Subcutaneous abdominal adipose tissue (tissue), 5 donors: Measurements from ENCODE around the gene DUSP7.
A peak's percentile ranks its signal among the peaks of the same experiment; 100 is the strongest.

Source experiments
- H3K27ac ChIP-seq: one replicate; pipeline ENCODE4 v1.7.0; 2013; ENCODE audit warnings: low read depth, mild to moderate bottlenecking, inconsistent platforms, low read length, moderate library complexity
- H3K27me3 ChIP-seq, 5 donors: one replicate each; pipeline ENCODE4 v1.7.0; 2013; ENCODE audit warnings: low read length in 5 of 5, inconsistent platforms in 1 of 5; ENCODE audit not compliant: control insufficient read depth in 5 of 5, insufficient read depth in 4 of 5
- H3K36me3 ChIP-seq, 5 donors: one replicate each; pipeline ENCODE4 v1.7.0; 2013; ENCODE audit warnings: low read length in 5 of 5; ENCODE audit not compliant: control insufficient read depth in 5 of 5, insufficient read depth in 5 of 5
- H3K4me1 ChIP-seq, 5 donors: one replicate each; pipeline ENCODE4 v1.7.0; 2013; ENCODE audit warnings: low read length in 5 of 5, mild to moderate bottlenecking in 3 of 5, moderate library complexity in 1 of 5; ENCODE audit not compliant: control insufficient read depth in 5 of 5, insufficient read depth in 5 of 5
- H3K4me3 ChIP-seq, 5 donors: one replicate each; pipeline ENCODE4 v1.7.0; 2013; ENCODE audit warnings: low read length in 5 of 5, low read depth in 1 of 5
- H3K9ac ChIP-seq, 5 donors: one replicate each; pipeline ENCODE4 v1.7.0; 2013; ENCODE audit warnings: low read length in 5 of 5, mild to moderate bottlenecking in 4 of 5, moderate library complexity in 3 of 5
- H3K9me3 ChIP-seq, 5 donors: one replicate each; pipeline ENCODE4 v1.7.0; 2013; ENCODE audit warnings: low read length in 5 of 5; ENCODE audit not compliant: control insufficient read depth in 5 of 5
- donor health status: healthy.
- donor health status: healthy.
- donor health status: healthy.
- donor health status: healthy.
- donor health status: healthy.

Gene DUSP7

GRCh38 chr3:52056521-52056967, at the start of gene DUSP7:
DUSP7 (minus strand) TSS chr3:52056571; CDS start chr3:52056366, 205 bp downstream.
- Histone ChIP-seq H3K36me3 (peaks cover 0 to 19% (median 12%) of the 10 kb centered on the region in 5 donors), H3K4me1 (peaks cover 16 to 59% (median 56%) of the 10 kb centered on the region in 5 donors), H3K9me3 (no peaks in the 10 kb centered on the region), H3K9ac (peak within 1 kb of the TSS in 4 of 5 donors; percentile 64 to 90 (median 83)), H3K27ac (peak within 1 kb of the TSS; percentile 76), H3K27me3 (no peaks in the 10 kb centered on the region), H3K4me3 (peak within 1 kb of the TSS; percentile 72 to 90 (median 85))

GRCh38 chr3:52104684-52105640, 48.6 kb upstream of the DUSP7 start:
- H3K36me3 ChIP-seq: no peaks in the 10 kb centered on the region
- no peak overlapping the region for H3K9ac ChIP-seq
- H3K9me3 ChIP-seq: peaks cover 0 to 5% (median 0%) of the 10 kb centered on the region in 5 donors
- no peak overlapping the region for H3K27ac ChIP-seq
- H3K4me1 ChIP-seq: peaks cover 0 to 22% (median 18%) of the 10 kb centered on the region in 5 donors
- H3K4me3 ChIP-seq: no peak overlapping the region
- H3K27me3 ChIP-seq: no peaks in the 10 kb centered on the region

- Histone ChIP-seq H3K9ac (no peak overlapping the region), H3K4me1 (peaks cover 0 to 7% (median 1%) of the 10 kb centered on the region in 5 donors), H3K9me3 (peaks cover 0 to 5% (median 0%) of the 10 kb centered on the region in 5 donors), H3K36me3 (no peaks in the 10 kb centered on the region), H3K4me3 (no peak overlapping the region), H3K27ac (no peak overlapping the region), H3K27me3 (no peaks in the 10 kb centered on the region)
Measured at GRCh38 chr3:52102934-52103333, 46.6 kb upstream of the DUSP7 start.

GRCh38 chr3:52099001-52099401, 42.6 kb upstream of the DUSP7 start:
- peaks cover 0 to 5% (median 0%) of the 10 kb centered on the region in 5 donors for H3K9me3 ChIP-seq
- no peaks in the 10 kb centered on the region for H3K36me3 ChIP-seq
- H3K27ac ChIP-seq: no peak overlapping the region
- no peaks in the 10 kb centered on the region for H3K27me3 ChIP-seq
- peaks cover 0 to 6% (median 0%) of the 10 kb centered on the region in 5 donors for H3K4me1 ChIP-seq
- no peak overlapping the region for H3K4me3 ChIP-seq
- no peak overlapping the region for H3K9ac ChIP-seq

- Histone ChIP-seq H3K27me3 (no peaks in the 10 kb centered on the region), H3K4me1 (peaks cover 0 to 6% (median 0%) of the 10 kb centered on the region in 5 donors), H3K9me3 (peaks cover 0 to 5% (median 0%) of the 10 kb centered on the region in 5 donors), H3K36me3 (no peaks in the 10 kb centered on the region), H3K9ac (no peak overlapping the region), H3K27ac (no peak overlapping the region), H3K4me3 (no peak overlapping the region)
Measured at GRCh38 chr3:52097851-52098507, 41.6 kb upstream of the DUSP7 start.

- Histone ChIP-seq H3K27me3 (no peaks in the 10 kb centered on the region), H3K9me3 (peaks cover 0 to 3% (median 0%) of the 10 kb centered on the region in 5 donors), H3K36me3 (no peaks in the 10 kb centered on the region), H3K4me1 (peaks cover 0 to 16% (median 5%) of the 10 kb centered on the region in 5 donors), H3K27ac (no peak overlapping the region), H3K9ac (no peak overlapping the region), H3K4me3 (no peak overlapping the region)
Measured at GRCh38 chr3:52095990-52096775, 39.8 kb upstream of the DUSP7 start.

- H3K27me3 ChIP-seq: no peaks in the 10 kb centered on the region
- no peaks in the 10 kb centered on the region for H3K36me3 ChIP-seq
- H3K9ac ChIP-seq: no peak overlapping the region
- H3K27ac ChIP-seq: no peak overlapping the region
- H3K4me1 ChIP-seq: peaks cover 3 to 29% (median 18%) of the 10 kb centered on the region in 5 donors
- no peak overlapping the region for H3K4me3 ChIP-seq
- no peaks in the 10 kb centered on the region for H3K9me3 ChIP-seq
Measured at GRCh38 chr3:52094571-52095485, 38.5 kb upstream of the DUSP7 start.

- Histone ChIP-seq H3K27ac (no peak overlapping the region), H3K36me3 (no peaks in the 10 kb centered on the region), H3K4me3 (no peak overlapping the region), H3K4me1 (peaks cover 3 to 37% (median 23%) of the 10 kb centered on the region in 5 donors), H3K27me3 (no peaks in the 10 kb centered on the region), H3K9ac (no peak overlapping the region), H3K9me3 (no peaks in the 10 kb centered on the region)
Measured at GRCh38 chr3:52093756-52094545, 37.6 kb upstream of the DUSP7 start.
